ENCODE results near the gene ANKRD1.

DNA sequence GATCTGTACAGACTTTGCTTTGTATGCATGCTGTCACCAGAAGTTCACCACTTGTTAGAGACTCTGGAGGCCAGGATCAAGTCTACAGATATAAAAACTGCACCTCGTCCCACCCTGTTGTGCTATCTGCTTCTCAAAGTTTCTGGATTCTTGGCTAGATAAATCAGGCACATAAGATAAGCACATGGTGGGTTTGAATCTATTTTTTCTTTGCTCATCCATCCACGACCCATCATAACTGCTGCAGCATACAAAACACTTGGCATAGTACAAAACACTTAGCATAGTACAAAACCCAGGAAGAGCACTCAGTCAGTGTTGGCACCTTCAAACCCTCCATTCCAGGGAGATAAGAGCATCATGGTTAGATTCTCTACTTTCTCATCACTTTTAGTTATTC lies 42.4 kb upstream of the ANKRD1 start:
- no peak for TF ChIP-seq POLR2AphosphoS5 (IDR thresholded peaks at IDR 0.05; ENCODE audit: insufficient read depth, low read depth, low read length)
- TF ChIP-seq, protein P1, sequence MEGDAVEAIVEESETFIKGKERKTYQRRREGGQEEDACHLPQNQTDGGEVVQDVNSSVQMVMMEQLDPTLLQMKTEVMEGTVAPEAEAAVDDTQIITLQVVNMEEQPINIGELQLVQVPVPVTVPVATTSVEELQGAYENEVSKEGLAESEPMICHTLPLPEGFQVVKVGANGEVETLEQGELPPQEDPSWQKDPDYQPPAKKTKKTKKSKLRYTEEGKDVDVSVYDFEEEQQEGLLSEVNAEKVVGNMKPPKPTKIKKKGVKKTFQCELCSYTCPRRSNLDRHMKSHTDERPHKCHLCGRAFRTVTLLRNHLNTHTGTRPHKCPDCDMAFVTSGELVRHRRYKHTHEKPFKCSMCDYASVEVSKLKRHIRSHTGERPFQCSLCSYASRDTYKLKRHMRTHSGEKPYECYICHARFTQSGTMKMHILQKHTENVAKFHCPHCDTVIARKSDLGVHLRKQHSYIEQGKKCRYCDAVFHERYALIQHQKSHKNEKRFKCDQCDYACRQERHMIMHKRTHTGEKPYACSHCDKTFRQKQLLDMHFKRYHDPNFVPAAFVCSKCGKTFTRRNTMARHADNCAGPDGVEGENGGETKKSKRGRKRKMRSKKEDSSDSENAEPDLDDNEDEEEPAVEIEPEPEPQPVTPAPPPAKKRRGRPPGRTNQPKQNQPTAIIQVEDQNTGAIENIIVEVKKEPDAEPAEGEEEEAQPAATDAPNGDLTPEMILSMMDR (IDR thresholded peaks at IDR 0.05; ENCODE audit: extremely low read depth in 1 of 2, insufficient read depth in 1 of 2, low read depth in 1 of 2, low read length in 2 of 2) = no peak
